A549 (cell line): ENCODE data around the gene PVR. TPM values are rescaled to one million over a fixed set of nuclear protein-coding genes. Genes with fewer than 3 reads are reported as not detected.

Source experiments
- ATAC-seq, 2 experiments: fragments of 200-7000 bp in 1 of 2; fragments of >200 bp in 1 of 2; cut with Nextera tagmentation in 1 of 2; cut with Tn5 transposase in 1 of 2; 3 replicates each; pipeline versions ENCODE4 v1.8.0 to v1.9.1; 2018 to 2020; ENCODE audit warnings: mild to moderate bottlenecking in 1 of 2, moderate library complexity in 1 of 2
- CTCF ChIA-PET: fragments of 300-600 bp; sonication (Branson Sonifier 250); formaldehyde crosslinking; extraction: SDS; loops from one replicate; lab custom pipeline; 2021; ENCODE audit warnings: antibody characterized with exemption, inconsistent platforms; lab: Yijun Ruan, JAX
- POLR2A ChIA-PET: fragments of 350-600 bp; formaldehyde crosslinking; extraction: SDS; loops from one replicate; lab custom pipeline; 2021; ENCODE audit warnings: antibody characterized with exemption, inconsistent platforms; lab: Yijun Ruan, JAX
- DNase-seq, 2 experiments: peaks; one replicate each; pipeline versions ENCODE4 v3.0.0 to v3.0.0-alpha.2; 2011 to 2016; ENCODE audit warnings: low read depth in 1 of 2, low spot score in 1 of 2
- FAIRE-seq: peaks from 2 replicates; lab custom pipeline; 2011; peaks lifted over from hg19 to GRCh38; lab: Jason Lieb, UNC
- H3K27ac ChIP-seq, 2 experiments: fragments of >200 bp; sonication (Bioruptor Twin); formaldehyde crosslinking; 3 replicates each; pipeline ENCODE4 v1.5.1; 2016 to 2017
- H3K4me1 ChIP-seq: fragments of >200 bp; sonication (Bioruptor Twin); formaldehyde crosslinking; 3 replicates; pipeline ENCODE4 v1.6.1; 2016
- H3K4me2 ChIP-seq: fragments of >200 bp; sonication (Bioruptor Twin); formaldehyde crosslinking; 3 replicates; pipeline ENCODE4 v1.6.1; 2016
- H3K4me3 ChIP-seq: fragments of >200 bp; sonication (Bioruptor Twin); formaldehyde crosslinking; 3 replicates; pipeline ENCODE4 v1.5.1; 2016
- H3K9me3 ChIP-seq: fragments of >200 bp; sonication (Bioruptor Twin); formaldehyde crosslinking; 3 replicates; pipeline ENCODE4 v1.6.1; 2016
- EHF ChIP-seq: fragments of 250-450 bp; sonication (Bioruptor Pico); IDR thresholded peaks from 2 replicates; pipeline ENCODE4 v1.5.0; 2020; ENCODE audit warnings: mild to moderate bottlenecking
- FOSL2 ChIP-seq, 2 experiments: fragments of 450-650 bp in 1 of 2; fragments of >200 bp in 1 of 2; sonication (Bioruptor Twin) in 1 of 2; formaldehyde crosslinking; IDR thresholded peaks; 2 replicates each; pipeline versions ENCODE4 v1.5.0 to v1.6.1; 2016 to 2020; ENCODE audit warnings: mild to moderate bottlenecking in 1 of 2, moderate library complexity in 1 of 2
- JUN ChIP-seq, 2 experiments: fragments of >200 bp; sonication (Bioruptor Twin); formaldehyde crosslinking; IDR thresholded peaks; 2 replicates in 1 of 2; 3 replicates in 1 of 2; pipeline ENCODE4 v1.6.1; 2016 to 2017
- POLR2AphosphoS2 ChIP-seq: conservative IDR thresholded peaks from 2 replicates; pipeline ENCODE4 v1.6.1; 2012; ENCODE audit warnings: low read length, improper control_type of control experiment, inconsistent platforms
- RNF2 ChIP-seq: fragments of 200-600 bp; sonication (generic); IDR thresholded peaks from 2 replicates; pipeline ENCODE4 v1.6.1; 2016; ENCODE audit warnings: low read depth, mild to moderate bottlenecking, antibody characterized with exemption, moderate library complexity, borderline replicate concordance
- TFCP2L1 ChIP-seq: fragments of 250-450 bp; sonication (Bioruptor Pico); IDR thresholded peaks from 2 replicates; pipeline ENCODE4 v1.5.0; 2021; ENCODE audit warnings: mild to moderate bottlenecking
- TP53 ChIP-seq: fragments of 250-450 bp; sonication (Bioruptor Pico); IDR thresholded peaks from 2 replicates; pipeline ENCODE4 v1.5.0; 2021; ENCODE audit warnings: mild to moderate bottlenecking, moderate library complexity
- ZNF302 ChIP-seq: fragments of 250-450 bp; sonication (Bioruptor Pico); IDR thresholded peaks from 2 replicates; pipeline ENCODE4 v1.9.0; 2021; ENCODE audit warnings: inconsistent platforms, mild to moderate bottlenecking, moderate library complexity
- WGBS: methylation state at CpG from one replicate; pipeline ENCODE4 v1.1.6; 2017; ENCODE audit errors: missing lambda C conversion rate; 5-methylcytosine and 5-hydroxymethylcytosine counted together
- polyA plus RNA-seq, 4 experiments: library from polyadenylated mRNA; depleted of rRNA in 3 of 4; stranded (reverse); fragments of >200 nt; fragmentation: RNase III in 1 of 4; extraction: RNeasy Plus Mini Kit Qiagen cat#74134 plus additional on column Dnase treatment in 1 of 4; gene quantifications; 2 replicates in 3 of 4; 3 replicates in 1 of 4; pipeline ENCODE4 v1.2.3, GENCODE V29; 2011 to 2017
- TF ChIP-seq, protein P1 (sequence below): fragments of 250-450 bp; sonication (Bioruptor Pico); IDR thresholded peaks from 2 replicates; pipeline ENCODE4 v1.5.0; 2021; ENCODE audit warnings: mild to moderate bottlenecking, moderate library complexity, borderline replicate concordance
- TF ChIP-seq, protein P2 (sequence below): fragments of >200 bp; sonication (Bioruptor Twin); formaldehyde crosslinking; IDR thresholded peaks from 3 replicates; pipeline ENCODE4 v1.6.1; 2016
- TF ChIP-seq, protein P3 (sequence below): fragments of 450-650 bp; IDR thresholded peaks from 2 replicates; pipeline ENCODE4 v1.6.1; 2014; ENCODE audit warnings: antibody characterized with exemption
- TF ChIP-seq, protein P4 (sequence below): IDR thresholded peaks from 2 replicates; pipeline ENCODE4 v1.6.1; 2012; ENCODE audit warnings: low read depth, borderline replicate concordance
- TF ChIP-seq, protein P5 (sequence below): fragments of 150-350 bp; IDR thresholded peaks from 2 replicates; pipeline ENCODE4 v1.6.1; 2014; ENCODE audit warnings: low read depth, mild to moderate bottlenecking, low read length

The PVR gene
- polyA plus RNA-seq, 2 of the 4 experiments (the other 2 are of a cell fraction): 90.3 to 108 TPM

DNA sequence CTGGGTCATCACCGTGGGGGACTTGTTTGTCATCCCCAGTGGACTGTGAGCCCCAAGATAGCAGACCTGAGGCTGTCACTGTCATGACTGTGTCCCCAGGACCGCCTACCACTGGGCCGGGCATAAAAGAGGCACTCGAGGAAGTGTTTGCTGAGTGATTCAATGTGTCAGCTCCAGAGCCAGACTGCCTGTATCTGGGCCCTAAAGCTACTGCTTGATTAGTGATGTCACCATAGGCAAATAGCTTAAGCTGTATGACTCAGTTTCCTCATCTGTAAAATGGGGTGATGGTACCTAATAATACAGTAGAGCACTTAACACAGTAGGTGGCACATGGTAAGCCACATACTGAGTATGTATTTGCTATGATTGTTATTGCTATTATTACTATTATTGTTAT lies 16.4 kb downstream of the PVR start:
- WGBS: 54% methylated on average over 4 of the region's 4 CpGs
- ATAC-seq (no peak), FAIRE-seq (no peak), DNase-seq (no peak)
- ChIA-PET CTCF (interaction anchor here (0.7 to 13.8 kb wide), 13 partner anchors 16 to 111 kb away, joined by 3 to 180 read pairs (median 6); partner anchors contain the start of genes CEACAM19 and PVR), POLR2A (interaction anchor here (1.7 kb wide), 1 partner anchor 16 kb away, joined by 4 read pairs; the partner anchor contains the start of gene PVR)
- H3K4me1 ChIP-seq: peaks cover 30% of the 10 kb centered on the region
- H3K4me3 ChIP-seq: no peak overlapping the region
- no peak overlapping the region for H3K4me2 ChIP-seq
- peak overlapping the region in 1 of 2 experiments; percentile 77; a peak in 2 of 6 replicates for H3K27ac ChIP-seq
- TF ChIP-seq EHF (CRISPR knock-in tag) (no peak), JUN (IDR thresholded peaks at IDR 0.05) (peak in 1 of 2 experiments; percentile 7; a peak in 1 of 5 replicates), FOSL2 (IDR thresholded peaks at IDR 0.05) (no peak), FOSL2 (CRISPR knock-in tag; IDR thresholded peaks at IDR 0.05) (peak; percentile 35; the same call in 1 of the 2 replicates), TP53 (CRISPR knock-in tag) (no peak)
- TF ChIP-seq, protein P1, sequence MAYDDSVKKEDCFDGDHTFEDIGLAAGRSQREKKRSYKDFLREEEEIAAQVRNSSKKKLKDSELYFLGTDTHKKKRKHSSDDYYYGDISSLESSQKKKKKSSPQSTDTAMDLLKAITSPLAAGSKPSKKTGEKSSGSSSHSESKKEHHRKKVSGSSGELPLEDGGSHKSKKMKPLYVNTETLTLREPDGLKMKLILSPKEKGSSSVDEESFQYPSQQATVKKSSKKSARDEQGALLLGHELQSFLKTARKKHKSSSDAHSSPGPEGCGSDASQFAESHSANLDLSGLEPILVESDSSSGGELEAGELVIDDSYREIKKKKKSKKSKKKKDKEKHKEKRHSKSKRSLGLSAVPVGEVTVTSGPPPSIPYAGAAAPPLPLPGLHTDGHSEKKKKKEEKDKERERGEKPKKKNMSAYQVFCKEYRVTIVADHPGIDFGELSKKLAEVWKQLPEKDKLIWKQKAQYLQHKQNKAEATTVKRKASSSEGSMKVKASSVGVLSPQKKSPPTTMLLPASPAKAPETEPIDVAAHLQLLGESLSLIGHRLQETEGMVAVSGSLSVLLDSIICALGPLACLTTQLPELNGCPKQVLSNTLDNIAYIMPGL (CRISPR knock-in tag): no peak
- H3K9me3 ChIP-seq: no peaks in the 10 kb centered on the region

DNA sequence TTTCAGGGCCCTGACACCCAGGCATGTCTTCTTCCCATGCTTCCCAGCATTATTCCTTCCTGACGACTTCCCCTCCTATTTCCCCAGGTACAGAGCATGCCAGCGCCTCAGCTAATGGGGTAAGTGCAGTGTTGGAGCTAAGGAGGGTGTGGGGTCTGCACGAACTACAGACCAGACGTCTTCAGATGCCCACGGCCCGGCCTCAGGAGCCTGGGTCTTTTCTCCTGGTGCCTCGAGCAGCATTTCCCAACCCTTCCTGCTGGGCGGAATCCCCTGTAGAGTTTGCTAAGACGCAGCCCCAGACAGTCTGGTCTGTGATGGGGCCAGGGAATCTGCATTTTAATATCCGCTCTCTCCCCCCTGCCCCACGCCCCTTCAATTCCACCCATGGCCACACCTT lies 17.5 kb downstream of the PVR start:
- Histone ChIP-seq H3K4me2 (no peak overlapping the region), H3K27ac (peak overlapping the region in 1 of 2 experiments; percentile 40; a peak in 3 of 6 replicates), H3K4me1 (peaks cover 30% of the 10 kb centered on the region), H3K4me3 (no peak overlapping the region), H3K9me3 (no peaks in the 10 kb centered on the region)
- DNase-seq (no peak), ATAC-seq (no peak), FAIRE-seq (no peak)
- CTCF ChIA-PET: interaction anchor here (0.8 to 13.8 kb wide), 12 partner anchors 8 to 183 kb away, joined by 3 to 180 read pairs (median 13); partner anchors contain the start of gene CEACAM19
- POLR2A ChIA-PET: interaction anchor here (1.7 kb wide), 1 partner anchor 63 kb away, joined by 4 read pairs; no protein-coding TSS in a partner anchor
- TF ChIP-seq EHF (CRISPR knock-in tag) (no peak), ZNF302 (no peak), JUN (IDR thresholded peaks at IDR 0.05) (peak in 1 of 2 experiments; percentile 48; a peak in 1 of 5 replicates), TFCP2L1 (CRISPR knock-in tag) (no peak)
- TF ChIP-seq, protein P2, sequence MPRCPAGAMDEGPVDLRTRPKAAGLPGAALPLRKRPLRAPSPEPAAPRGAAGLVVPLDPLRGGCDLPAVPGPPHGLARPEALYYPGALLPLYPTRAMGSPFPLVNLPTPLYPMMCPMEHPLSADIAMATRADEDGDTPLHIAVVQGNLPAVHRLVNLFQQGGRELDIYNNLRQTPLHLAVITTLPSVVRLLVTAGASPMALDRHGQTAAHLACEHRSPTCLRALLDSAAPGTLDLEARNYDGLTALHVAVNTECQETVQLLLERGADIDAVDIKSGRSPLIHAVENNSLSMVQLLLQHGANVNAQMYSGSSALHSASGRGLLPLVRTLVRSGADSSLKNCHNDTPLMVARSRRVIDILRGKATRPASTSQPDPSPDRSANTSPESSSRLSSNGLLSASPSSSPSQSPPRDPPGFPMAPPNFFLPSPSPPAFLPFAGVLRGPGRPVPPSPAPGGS: no peak
- TF ChIP-seq, protein P3, sequence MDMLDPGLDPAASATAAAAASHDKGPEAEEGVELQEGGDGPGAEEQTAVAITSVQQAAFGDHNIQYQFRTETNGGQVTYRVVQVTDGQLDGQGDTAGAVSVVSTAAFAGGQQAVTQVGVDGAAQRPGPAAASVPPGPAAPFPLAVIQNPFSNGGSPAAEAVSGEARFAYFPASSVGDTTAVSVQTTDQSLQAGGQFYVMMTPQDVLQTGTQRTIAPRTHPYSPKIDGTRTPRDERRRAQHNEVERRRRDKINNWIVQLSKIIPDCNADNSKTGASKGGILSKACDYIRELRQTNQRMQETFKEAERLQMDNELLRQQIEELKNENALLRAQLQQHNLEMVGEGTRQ: no peak
- TF ChIP-seq, protein P4, sequence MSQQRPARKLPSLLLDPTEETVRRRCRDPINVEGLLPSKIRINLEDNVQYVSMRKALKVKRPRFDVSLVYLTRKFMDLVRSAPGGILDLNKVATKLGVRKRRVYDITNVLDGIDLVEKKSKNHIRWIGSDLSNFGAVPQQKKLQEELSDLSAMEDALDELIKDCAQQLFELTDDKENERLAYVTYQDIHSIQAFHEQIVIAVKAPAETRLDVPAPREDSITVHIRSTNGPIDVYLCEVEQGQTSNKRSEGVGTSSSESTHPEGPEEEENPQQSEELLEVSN: no peak
- TF ChIP-seq, protein P5, sequence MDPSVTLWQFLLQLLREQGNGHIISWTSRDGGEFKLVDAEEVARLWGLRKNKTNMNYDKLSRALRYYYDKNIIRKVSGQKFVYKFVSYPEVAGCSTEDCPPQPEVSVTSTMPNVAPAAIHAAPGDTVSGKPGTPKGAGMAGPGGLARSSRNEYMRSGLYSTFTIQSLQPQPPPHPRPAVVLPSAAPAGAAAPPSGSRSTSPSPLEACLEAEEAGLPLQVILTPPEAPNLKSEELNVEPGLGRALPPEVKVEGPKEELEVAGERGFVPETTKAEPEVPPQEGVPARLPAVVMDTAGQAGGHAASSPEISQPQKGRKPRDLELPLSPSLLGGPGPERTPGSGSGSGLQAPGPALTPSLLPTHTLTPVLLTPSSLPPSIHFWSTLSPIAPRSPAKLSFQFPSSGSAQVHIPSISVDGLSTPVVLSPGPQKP: no peak
- 91% methylated on average over 11 of the region's 11 CpGs for WGBS

DNA sequence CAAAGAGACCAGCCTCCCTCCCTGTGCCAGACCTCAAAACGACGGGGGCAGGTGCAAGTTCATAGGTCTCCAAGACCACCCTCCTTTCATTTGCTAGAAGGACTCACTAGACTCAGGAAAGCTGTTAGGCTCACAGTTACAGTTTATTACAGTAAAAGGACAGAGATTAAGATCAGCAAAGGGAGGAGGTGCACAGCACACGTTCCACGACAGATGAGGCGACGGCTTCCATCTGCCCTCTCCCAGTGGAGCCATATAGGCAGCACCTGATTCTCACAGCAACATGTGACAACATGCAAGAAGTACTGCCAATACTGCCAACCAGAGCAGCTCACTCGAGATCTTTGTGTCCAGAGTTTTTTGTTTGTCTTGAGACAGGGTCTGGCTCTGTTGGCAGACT lies 18.2 kb downstream of the PVR start:
- WGBS: 86% methylated on average over 7 of the region's 7 CpGs
- no peak for TF ChIP-seq RNF2
- TF ChIP-seq POLR2AphosphoS2: peak; percentile 80; the same call in 1 of the 2 replicates
- TF ChIP-seq, all 56 proteins: peak for 1
- FAIRE-seq (no peak), ATAC-seq (no peak), DNase-seq (no peak)
- POLR2A ChIA-PET: interaction anchor here (1.7 kb wide), 1 partner anchor 62 kb away, joined by 4 read pairs; no protein-coding TSS in a partner anchor
- Histone ChIP-seq H3K27ac (peak overlapping the region in 1 of 2 experiments; percentile 40; a peak in 3 of 6 replicates), H3K9me3 (no peaks in the 10 kb centered on the region), H3K4me2 (no peak overlapping the region), H3K4me1 (peaks cover 25% of the 10 kb centered on the region), H3K4me3 (no peak overlapping the region)
- CTCF ChIA-PET: interaction anchor here (0.6 to 13.8 kb wide), 18 partner anchors 9 to 290 kb away, joined by 3 to 180 read pairs (median 8); partner anchors contain the start of genes CEACAM19 and NECTIN2
